Melanocyte of skin (primary cell): Measurements from ENCODE around the gene ACP4. TPM values are rescaled to one million over a fixed set of nuclear protein-coding genes. Genes with fewer than 3 reads are reported as not detected.

Experiments
- small RNA-seq, 2 donors: library from RNA; depleted of rRNA; stranded (forward); fragments of <200 nt; gene quantifications; one replicate each; pipeline ENCODE3, GENCODE V24; 2012
- total RNA-seq, 2 donors: library from RNA; depleted of rRNA; stranded (reverse); fragments of >200 nt; gene quantifications; 2 replicates each; pipeline ENCODE4 v1.2.3, GENCODE V29; 2012

The ACP4 gene
- not detected for total RNA-seq

GRCh38 chr19:50790396-50790795 is at the start of gene ACP4:
Gene ACP4, plus strand, starts transcription at chr19:50790415. Its CDS starts 0 bp downstream, at chr19:50790415.

GRCh38 chr19:50770164-50770563 is 20.1 kb upstream of the ACP4 start, which contains the start of gene GPR32:
Gene GPR32, plus strand, starts transcription at chr19:50770464. Its CDS starts 137 bp downstream, at chr19:50770601.

GRCh38 chr19:50823389-50824042 is 33.3 kb downstream of the ACP4 start, which contains the start of gene KLK1:
Gene KLK1, minus strand, starts transcription at chr19:50823787. Its CDS starts 39 bp downstream, at chr19:50823748.

GRCh38 chr19:50833117-50833801 is 43.0 kb downstream of the ACP4 start, which contains the start of gene KLK15:
Gene KLK15, minus strand, starts transcription at chr19:50833574. Its CDS starts 2,082 bp downstream, at chr19:50831492.

Small RNAs within 50 kb of the gene (small RNA-seq; reads per million reads assigned to genes)
- gene SNORD88A, result 74.9 to 76.1 reads per million in 2 donors
- 0 reads per million in 2 donors for gene SNORD88B
- 0 reads per million in 2 donors for gene SNORD88C

Other genes starting within 250 kb of the ACP4 start
- gene LRRC4B, start 222.0 kb upstream of the ACP4 start, total RNA-seq, result under 1 TPM in 1 of 2 donors, not detected in 1; under 0.01 TPM
- gene SYT3, start 150.5 kb upstream of the ACP4 start, total RNA-seq, result not detected
- not detected for gene C19orf81, start 141.0 kb upstream of the ACP4 start, total RNA-seq
- under 1 TPM in 1 of 2 donors, not detected in 1; 0.67 TPM for gene SHANK1, start 70.6 kb upstream of the ACP4 start, total RNA-seq
- gene CLEC11A, start 67.1 kb upstream of the ACP4 start, total RNA-seq, result 10 to 100 TPM in 1 of 2 donors, 1 to 10 TPM in 1; 5.5 to 25.0 TPM
- gene GPR32, start 20.0 kb upstream of the ACP4 start, total RNA-seq, result not detected
- under 1 TPM in 1 of 2 donors, not detected in 1; under 0.01 TPM for gene KLK1, start 33.4 kb downstream of the ACP4 start, total RNA-seq
- not detected for gene KLK15, start 43.2 kb downstream of the ACP4 start, total RNA-seq
- not detected for gene KLK3, start 64.5 kb downstream of the ACP4 start, total RNA-seq
- not detected for gene KLK2, start 83.0 kb downstream of the ACP4 start, total RNA-seq
- gene KLK4, start 121.0 kb downstream of the ACP4 start, total RNA-seq, result not detected
- not detected for gene KLK5, start 162.6 kb downstream of the ACP4 start, total RNA-seq
- gene KLK6, start 179.2 kb downstream of the ACP4 start, total RNA-seq, result not detected
- gene KLK7, start 193.5 kb downstream of the ACP4 start, total RNA-seq, result not detected
- gene KLK8, start 211.2 kb downstream of the ACP4 start, total RNA-seq, result not detected
- under 1 TPM in 1 of 2 donors, not detected in 1; 0.69 TPM for gene KLK10, start 229.3 kb downstream of the ACP4 start, total RNA-seq
- not detected for gene KLK11, start 236.2 kb downstream of the ACP4 start, total RNA-seq
- not detected for gene KLK12, start 244.6 kb downstream of the ACP4 start, total RNA-seq